GM21786 (cell line): ENCODE measurements around the gene PSKH1.
"Not testable (repeated sequence)": the region's sequence is repeated elsewhere in the genome, so short reads cannot be mapped to it uniquely, and the experiment has no call there.

Experiments used
- ATAC-seq: cut with Tn5 transposase; IDR thresholded peaks from one replicate; pipeline ENCODE4 v1.9.1; 2021; ENCODE audit not compliant: unreplicated experiment

PSKH1 gene

DNA sequence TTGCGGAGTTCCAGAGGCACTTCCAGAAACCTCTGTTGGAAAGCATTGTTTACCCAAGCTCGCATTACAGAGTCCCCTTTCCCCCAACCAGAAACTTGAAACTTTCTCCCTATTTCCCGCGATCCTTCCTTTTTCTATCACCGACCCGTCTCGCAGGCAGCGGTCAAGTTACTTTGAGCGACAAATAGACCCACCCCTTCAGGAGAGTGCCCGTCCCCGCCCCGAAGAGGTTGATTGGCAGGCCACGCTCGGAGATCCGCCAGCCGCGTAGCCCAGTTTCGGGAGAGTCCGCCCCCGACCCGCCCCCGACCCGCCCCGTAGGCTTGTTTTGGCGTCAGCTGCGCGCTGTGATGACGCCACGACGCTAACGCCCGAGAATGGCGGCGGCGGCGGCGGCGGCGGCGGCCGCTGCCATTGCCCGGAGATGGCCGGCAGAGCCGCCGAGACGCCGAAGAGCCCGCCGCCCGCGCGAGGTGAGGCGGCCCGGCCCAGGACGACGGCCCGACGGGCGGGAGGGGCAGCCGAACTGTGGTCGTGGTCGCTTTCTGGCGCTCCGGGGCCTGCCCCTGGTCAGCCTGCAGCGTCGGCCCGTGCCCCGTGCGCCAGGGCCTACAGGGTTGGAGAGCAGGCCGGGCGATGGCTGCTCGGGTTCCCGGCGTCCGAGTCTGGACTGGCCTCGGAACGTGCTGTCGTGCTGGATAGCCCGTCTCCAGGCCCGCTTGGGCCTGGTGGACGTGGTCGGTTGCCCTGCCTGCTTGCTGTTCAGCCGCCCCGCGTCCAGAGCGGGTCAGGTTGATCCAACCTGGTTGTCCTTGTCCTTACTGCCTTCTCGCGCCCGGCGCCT lies at the start of gene PSKH1:
Gene PSKH1 (plus strand): TSS at position 356 of the 844 bp plus-strand sequence. CDS start 15,496 bp downstream, outside the sequence.
- ATAC-seq, result peak; percentile 95

DNA sequence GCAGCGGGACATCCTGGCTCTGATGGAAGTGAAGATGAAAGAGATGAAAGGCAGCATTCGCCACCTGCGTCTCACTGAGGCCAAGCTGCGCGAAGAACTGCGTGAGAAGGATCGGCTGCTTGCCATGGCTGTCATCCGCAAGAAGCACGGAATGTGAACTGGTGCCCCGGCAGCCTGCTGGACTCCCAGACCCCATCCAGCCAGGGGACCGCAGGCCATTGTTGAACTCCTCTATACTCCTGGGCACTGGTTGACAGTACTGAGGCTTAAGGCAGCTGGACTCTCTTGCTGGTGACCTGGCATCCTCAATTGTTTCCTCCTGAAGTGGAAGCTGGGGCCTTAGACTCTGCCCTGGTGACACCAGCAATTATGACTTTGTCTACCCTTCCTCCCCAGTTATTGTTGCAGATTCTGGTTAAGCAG lies 49.7 kb upstream of the PSKH1 start:
- ATAC-seq, result no peak

DNA sequence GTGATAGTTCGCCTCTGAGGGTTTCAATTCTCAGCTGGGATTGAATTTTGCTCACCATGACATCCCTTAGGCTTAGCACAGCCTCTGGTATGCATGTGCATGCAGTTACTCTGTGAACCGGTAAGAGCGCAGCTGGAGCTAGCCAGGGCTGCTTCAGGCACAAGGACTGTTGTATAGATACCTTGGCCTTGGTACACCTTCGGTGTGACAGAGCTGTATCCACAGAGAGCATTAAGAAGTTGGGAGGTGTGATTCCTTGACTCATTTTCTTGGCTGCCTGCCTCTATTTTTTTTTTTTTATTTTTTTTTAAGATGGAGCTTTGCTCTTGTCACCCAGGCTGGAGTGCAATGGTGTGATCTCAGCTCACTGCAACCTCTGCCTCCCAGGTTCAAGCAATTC lies 48.6 kb upstream of the PSKH1 start:
- ATAC-seq, result no peak

DNA sequence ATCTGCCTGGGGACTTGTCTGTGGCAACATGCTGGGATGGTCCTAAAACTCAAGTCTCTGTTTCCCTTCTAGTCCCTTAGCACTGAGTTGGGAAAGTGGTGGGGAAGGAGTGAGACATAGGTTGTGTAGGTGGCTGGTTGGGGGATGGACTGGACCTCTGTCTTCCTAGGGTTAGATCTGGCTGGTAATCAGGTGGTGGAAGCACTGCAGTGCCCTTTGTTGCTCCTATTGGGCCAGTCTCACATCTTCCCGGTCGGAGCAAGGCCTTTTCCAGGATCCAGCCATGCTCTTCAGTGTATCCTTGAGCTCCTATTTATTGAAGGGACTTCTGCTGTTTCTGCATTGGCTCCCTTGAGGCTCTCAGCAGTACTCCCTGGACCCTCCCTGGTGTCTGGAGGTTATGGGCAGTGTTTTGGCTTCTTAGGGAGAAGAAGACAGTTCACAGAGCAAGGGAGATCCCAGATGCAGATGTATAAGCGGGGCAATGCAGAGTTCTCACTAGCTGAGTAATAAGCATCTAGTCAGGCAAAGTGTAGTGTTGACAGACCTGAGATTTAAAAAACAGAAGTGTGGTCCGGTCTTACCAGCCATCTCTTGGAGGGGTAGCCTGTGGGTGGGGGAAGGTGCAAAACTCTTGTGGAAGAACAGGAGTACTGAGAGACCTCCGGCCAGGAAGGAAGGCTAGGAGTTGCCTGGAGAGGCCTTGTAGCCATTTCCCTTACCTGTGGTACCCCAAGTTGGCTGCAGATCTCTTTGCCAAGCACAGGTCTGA lies 47.6 kb upstream of the PSKH1 start:
- ATAC-seq, result no peak

DNA sequence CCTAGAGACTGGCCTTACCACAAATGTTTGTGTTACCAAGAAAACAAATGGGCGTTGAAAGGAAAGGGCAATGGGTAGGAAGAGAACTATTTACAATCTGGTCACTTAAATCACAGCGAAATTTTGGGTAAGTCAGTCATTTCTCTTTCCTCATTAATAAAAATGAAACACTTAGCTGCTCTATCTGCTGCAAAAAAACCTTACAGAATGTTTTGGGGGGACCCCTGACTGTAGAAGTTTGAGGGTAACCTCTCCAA lies 47.1 kb upstream of the PSKH1 start:
- ATAC-seq, result no peak

DNA sequence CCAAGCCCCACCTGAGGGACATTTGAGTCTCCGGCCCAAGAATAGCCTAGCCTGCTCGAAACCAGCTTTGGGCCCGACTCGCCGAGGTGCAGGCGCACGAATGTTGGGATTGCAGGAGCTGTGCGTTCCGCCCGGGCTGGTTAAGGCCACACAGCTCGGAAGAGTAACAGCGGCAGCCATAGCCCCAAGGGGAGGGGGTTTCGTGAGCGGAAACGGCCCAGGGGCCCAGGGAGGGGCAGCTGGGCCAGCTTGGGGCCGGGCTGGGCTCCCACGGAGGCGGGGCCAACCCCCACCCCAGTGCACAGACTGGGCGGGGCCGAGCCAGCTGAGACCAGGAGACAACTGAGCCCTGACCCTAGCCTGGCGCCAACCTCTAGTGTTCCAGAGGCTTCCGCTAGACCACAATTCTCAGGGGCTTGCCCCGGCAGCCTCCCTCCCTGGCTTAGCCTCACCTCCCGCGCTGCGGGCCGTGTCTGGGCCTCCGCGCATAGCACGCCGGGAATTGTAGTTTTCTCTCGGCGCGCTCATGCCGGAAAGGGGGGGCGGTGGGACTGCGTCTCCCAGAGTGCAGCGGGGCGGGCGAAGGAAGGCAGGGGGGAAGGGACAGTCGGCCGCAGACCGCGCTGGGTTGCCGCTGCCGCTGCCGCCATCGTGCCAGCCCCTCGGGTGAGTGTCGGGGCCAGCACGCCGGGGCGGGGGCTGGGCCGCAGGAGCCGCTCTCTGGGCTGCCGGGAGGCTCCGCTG lies 46.6 kb upstream of the PSKH1 start, which contains the start of gene NUTF2:
Gene NUTF2 (plus strand): TSS at position 614 of the 744 bp plus-strand sequence. CDS start 18,198 bp downstream, outside the sequence.
- ATAC-seq, result peak; percentile 59

DNA sequence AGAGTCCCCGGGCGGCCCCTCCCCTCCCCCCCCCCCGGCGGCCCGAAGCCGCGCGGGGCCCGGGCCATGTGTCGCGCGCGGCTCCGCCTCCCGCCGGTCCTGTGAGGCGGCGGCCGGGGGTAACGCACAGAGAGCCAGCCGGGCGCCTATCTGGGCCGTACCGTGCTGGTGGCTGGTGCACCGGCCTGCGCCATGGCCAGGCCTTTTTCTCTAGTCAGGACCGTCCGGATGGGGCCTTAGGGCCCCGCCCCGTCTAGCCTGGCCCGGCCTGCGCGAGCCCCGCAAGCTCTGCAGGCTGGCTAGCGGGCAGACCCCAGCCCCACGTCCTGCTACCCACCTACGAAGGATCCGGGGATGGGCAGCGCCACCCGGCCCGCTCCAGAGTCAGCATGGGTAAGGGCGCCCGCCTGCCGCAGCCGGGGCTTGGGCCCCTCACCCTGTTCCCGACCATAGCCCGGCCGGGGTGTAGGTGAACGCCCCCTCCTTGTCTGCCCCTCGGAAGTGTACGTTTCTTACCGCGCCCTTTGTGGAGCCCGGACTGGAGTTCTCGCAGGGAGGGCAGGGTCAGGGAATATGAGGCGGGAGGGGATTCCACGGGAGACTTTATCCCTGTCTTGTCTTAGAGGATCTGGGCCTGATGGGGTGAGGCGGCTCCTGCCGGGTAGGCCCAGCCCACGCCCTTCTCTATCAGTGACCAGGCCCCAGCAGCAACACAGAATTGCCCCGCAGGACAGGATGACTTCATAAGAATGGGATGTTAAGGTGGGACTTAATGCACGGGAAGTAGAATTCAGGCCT lies 45.8 kb upstream of the PSKH1 start, which contains the start of gene CENPT:
Gene CENPT (minus strand): TSS at position 630 of the 798 bp plus-strand sequence. CDS start 13,834 bp downstream, outside the sequence.
- peak; percentile 34 for ATAC-seq

DNA sequence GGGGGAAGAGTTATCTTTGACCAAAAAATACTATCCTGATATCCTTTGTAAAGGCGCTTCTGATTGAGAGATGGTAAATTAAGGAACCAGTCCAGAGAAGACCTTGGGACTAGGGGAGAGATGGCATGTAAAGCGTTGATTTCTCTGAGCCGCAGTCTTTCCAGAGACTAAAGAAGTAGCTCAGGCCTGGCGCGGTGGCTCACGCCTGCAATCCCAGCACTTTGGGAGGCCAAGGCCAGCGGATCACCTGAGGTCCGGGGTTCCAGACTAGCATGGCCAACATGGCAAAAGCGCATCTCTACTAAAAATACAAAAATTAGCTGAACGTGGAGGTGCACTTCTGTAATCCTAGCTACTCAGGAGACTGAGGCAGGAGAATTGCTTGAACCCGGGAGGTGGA lies 44.9 kb upstream of the PSKH1 start:
- ATAC-seq, result no peak

DNA sequence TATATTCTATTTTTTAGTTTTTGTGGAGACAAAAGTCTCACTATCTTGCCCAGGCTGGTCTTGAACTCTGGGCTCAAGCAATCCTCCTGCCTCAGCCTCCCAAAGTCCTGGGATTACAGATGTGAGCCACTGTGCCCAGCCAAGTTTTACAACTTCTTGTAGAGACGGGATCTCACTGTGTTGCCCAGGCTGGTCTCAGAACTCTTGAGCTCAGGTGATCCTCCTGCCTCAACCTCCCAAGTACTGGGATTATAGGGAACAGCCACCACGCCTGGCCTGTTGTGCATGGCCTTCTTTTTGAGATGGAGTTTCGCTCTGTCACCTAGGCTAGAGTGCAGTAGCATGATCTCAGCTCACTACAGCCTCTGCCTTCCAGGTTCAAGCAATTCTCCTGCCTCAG lies 39.4 kb upstream of the PSKH1 start:
- no peak for ATAC-seq

DNA sequence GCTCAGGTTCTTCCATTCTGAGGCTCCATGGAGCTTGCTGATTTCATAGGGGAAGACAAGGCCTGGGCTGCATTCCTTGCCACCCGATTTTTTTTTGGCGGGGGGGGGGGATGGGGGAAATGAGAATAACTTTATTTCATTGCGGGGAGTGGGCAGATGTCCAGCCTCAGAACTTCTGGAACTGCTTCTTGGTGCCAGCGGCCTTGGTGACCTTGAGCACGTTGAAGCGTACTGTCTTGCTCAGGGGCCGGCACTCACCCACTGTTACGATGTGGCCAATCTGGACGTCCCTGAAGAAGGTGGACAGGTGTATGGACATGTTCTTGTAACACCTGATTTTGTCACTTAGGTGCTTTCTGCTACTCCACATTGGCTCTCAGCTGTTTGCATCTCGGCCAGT lies 37.3 kb upstream of the PSKH1 start:
- no peak for ATAC-seq

DNA sequence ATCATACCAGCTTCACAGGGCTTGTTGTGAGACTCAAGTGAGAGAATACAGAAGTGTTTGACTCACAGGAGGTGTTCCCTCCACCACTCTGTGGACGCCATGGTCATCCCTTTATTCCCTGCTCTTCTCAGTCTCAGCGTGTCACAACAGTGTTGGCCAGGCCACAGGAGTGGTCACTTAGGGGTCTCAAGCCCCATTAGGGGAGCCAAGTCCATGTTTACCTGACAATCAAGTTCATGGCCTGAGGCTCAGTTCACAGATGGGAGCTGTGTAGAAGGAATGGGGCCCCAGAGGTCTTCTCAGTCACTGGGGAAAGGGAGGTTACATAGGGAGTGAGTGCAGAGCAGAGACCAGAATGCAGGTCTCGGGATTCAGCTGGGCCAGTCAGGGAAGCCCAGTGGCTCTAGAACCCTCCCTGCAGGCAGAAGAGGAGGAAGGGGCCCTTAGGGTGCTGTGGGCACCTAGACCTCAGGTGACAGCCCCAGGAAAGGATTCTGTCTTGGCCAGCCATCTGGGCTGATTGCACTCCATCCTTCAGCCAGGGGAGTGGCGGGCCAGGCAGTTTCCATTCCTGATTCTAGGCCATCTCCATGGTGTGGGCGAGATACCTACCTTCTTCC lies 36.0 kb upstream of the PSKH1 start:
- ATAC-seq, result no peak

DNA sequence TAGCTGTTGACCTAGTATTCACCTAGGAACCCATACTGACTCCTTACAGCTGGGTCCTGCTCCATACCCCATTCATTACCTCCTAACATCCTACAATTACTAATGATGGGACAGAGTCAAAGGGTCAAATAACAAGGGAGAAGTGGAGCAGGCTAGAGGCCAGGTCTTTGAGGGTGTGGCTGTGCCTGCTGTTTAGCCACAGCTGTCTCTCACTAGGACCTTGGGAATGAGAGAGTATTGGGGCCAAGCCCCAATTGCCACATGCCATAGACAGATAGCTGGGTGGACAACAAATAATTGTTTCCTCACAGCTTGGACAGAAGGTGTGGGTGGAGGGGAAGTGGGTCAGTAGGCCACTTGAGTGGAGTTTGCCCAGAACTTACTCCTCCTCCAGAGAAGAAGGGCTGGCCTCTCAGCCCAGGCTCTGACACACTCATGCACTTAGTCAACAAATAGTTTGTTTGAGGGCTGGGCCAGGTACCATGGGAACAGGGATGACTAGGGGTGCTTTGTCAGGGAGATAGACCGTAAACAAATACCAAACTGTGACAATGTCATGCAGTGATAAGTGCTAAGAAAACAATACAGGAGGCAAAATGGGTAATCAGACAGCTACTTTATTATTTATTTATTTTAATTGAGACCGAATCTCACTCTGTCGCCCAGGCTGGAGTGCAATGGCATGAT lies 35.4 kb upstream of the PSKH1 start:
- no peak for ATAC-seq

DNA sequence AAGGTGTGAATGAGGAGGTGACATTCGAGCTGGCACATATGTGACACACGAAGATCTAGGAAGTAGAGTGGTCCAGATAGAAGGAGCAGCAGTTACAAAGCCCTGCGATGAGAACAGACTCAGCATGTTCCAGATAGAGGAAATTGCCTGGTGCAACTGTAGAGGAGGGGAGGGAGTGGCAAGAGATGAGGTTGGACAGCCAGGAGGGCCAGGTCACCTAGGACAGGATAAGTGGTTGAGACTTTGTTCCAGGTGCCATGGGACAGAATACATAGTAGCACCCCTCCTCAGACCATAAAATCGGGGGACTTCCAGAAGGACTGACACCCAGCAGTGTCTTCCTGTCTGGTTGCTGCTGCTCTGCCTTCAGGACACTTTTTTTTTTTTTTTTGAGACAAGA lies 34.6 kb upstream of the PSKH1 start:
- ATAC-seq, result no peak

DNA sequence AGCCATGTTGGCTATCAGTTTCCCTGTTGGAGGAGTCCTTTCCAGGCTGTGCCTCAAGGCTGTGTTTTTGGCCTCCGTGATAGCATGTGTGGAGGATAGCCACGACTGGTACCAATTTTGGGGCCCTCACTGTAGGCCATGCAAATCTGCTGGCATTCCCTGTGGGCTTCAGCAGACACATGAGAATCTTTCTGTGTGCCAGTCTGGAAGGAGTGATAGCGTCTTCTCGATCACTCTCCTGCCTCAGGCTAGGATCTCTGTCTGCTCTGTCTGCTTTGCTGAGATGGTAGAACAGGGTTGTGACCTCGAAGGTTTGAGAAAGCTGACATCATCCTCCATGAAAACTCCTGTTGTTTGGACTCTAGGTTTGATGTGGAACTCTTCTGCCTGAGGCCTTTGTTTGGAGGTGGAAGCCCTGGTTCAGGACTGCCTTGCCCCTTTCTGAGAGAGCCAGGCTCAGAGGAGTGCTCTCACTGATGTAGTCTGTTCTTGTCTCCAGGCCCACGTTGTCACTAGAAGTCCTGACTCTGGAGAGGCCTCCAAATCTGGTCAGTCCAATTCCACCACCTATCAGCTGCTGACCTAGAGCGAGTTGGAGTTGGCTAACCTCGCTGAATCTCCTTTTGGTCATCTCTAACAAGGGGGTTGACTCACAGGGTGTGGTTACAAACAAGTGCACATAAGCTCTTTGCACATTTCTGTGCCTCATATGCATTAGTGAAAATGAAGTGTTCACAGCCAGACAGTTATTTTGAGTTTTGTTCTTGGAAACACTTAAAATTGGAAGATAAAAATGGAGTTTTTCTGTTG lies 32.3 kb upstream of the PSKH1 start:
- ATAC-seq, result no peak

DNA sequence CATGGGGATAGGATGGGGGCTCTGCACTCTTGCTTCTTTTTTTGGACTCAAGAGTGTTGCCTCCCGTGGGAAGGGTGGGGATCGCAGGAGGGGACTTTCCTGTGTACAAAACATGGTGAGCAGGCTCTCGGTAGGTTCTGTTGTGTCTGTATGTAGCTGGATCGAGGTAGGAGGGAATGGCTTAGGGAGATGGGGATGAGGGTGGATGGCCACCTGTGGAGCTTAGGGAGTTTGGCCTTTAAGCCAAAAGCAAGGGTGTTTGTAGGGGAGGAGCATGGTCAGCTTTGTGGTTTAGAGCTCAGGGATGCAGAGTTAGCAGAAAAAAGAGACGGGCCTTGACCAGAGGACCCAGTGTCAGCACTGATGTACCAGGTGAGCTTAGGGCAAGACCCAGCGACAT lies 31.2 kb upstream of the PSKH1 start:
- no peak for ATAC-seq

DNA sequence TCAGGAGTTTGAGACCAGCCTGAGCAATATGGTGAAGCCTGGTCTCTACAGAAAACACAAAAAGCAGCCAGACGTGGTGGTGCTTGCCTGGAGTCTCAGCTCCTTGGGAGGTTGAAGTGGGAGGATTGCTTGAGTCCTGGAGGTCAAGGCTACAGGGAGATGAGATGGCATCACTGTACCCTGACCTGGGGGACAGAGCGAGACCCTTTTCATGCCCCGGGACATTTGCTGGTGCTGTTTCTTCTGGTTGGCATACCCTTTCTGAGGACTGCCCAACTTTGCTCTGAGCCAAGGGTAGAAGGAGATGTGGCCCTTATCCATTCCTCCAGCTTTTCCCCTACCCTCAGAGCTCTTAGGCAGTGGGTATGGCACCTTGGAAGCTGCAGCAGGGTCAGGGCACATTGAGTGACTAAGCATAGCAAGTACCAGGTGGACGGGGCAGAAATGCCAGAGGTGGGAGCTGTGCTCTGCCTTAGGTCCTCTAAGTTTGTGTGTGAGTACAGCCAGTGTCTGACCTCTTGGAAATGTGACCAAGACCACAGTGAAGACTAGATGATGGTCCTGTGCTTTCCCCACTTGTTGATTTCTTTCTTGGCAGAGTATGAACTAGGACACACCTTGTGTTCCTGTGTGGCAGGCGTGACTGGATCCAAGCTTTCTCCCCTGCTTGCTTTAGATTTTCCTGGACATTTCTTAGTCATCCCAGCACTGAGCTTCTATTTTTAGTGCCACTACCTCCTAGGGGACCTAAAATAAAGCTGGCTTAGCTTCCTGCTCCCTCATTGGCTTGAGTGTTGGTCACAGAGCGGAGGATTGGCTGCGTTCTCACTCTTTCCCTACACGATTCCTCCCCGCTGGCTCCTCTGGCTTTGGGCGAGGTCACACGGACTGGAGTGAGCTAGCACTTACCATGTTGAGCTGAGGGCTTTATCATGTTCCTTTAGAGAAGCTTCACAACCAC lies 30.2 kb upstream of the PSKH1 start:
- ATAC-seq, result no peak

DNA sequence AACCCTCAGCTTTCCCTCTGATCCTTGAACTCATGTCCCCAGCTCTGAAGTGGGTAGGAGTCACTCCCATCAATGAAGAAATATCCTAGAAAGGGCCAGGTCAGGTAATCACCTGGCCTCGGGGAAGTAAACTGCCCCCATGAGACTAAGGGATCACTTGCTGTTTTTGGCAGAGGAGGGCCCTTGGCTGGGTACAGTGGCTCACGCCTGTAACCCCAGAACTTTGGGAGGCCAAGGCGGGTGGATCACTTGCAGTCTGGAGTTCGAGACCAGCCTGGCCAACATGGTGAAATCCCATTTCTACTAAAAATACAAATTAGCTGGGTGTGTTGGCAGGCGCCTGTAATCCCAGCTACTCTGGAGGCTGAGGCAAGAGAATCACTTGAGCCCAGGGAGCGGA lies 29.0 kb upstream of the PSKH1 start:
- ATAC-seq, result not testable (repeated sequence)

DNA sequence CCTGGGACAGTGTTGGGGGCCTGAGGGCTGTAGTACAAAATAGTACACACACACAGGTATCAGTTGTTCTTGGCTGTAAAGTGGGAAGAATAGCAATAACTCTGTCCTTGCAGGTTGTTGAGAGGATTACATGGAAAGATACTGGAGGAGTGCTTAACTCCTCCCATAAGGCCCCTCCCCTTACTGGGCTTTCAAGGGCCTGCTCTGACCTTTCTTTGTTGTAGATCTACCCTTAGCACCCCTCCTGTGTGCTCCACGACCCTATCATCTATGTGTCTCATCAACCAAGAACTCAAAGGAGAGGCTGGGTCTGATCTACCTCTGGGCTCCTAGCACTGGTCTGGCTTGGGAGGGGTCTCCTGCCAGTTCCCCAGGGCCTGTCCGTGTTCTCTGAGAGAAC lies 28.5 kb upstream of the PSKH1 start:
- no peak for ATAC-seq
